K562 (cell line): ENCODE measurements around the gene ROR2. TPM values are rescaled to one million over a fixed set of nuclear protein-coding genes. Genes with fewer than 3 reads are reported as not detected.

Experiments
- ATAC-seq: fragments of 200-7000 bp; cut with Tn5 transposase; 3 replicates; pipeline ENCODE4 v1.9.1; 2020; ENCODE audit warnings: moderate library complexity
- BruUV-seq: library from RNA; stranded (reverse); fragments of 400-500 nt; replicated peaks from 2 replicates; lab custom pipeline; 2021; lab: Mats Ljungman, UMichigan
- CTCF ChIA-PET: fragments of 300-600 bp; formaldehyde crosslinking; extraction: SDS; loops from one replicate; lab custom pipeline; 2021; ENCODE audit warnings: low intra/inter-chr PET ratio; lab: Yijun Ruan, JAX
- POLR2A ChIA-PET: fragments of 300-600, 350-650 bp; sonication (Branson Sonifier 250); formaldehyde crosslinking; extraction: SDS; loops from one replicate; lab custom pipeline; 2021; ENCODE audit warnings: antibody characterized with exemption, inconsistent platforms; lab: Yijun Ruan, JAX
- DNase-seq, 4 experiments: peaks; one replicate each; pipeline versions ENCODE4 v3.0.0 to v3.0.0-alpha.2; 2011 to 2018; ENCODE audit warnings: low spot score in 3 of 4, mixed read lengths in 3 of 4; ENCODE audit errors: extremely low read depth in 1 of 4
- FAIRE-seq: peaks from 2 replicates; lab custom pipeline; 2011; peaks lifted over from hg19 to GRCh38; lab: Jason Lieb, UNC
- H2AFZ ChIP-seq: 2 replicates; pipeline ENCODE4 v1.6.0; 2011; ENCODE audit warnings: low read depth, low read length, control low read depth, inconsistent platforms
- H3K27ac ChIP-seq: fragments of 200-600 bp; 3 replicates; pipeline ENCODE4 v1.8.0; 2011; ENCODE audit warnings: low read depth, mild to moderate bottlenecking, control low read depth, inconsistent platforms, low read length, moderate library complexity, mixed read lengths; ENCODE audit errors: extremely low read depth
- H3K27me3 ChIP-seq, 2 experiments: fragments of 300-600 bp in 1 of 2; 2 replicates in 1 of 2; 3 replicates in 1 of 2; pipeline versions ENCODE4 v1.6.0 to v1.8.0; 2011; ENCODE audit warnings: inconsistent platforms in 2 of 2, low read length in 2 of 2, mild to moderate bottlenecking in 1 of 2, mixed read lengths in 1 of 2, moderate library complexity in 1 of 2; ENCODE audit not compliant: control insufficient read depth in 2 of 2, insufficient read depth in 2 of 2
- H3K36me3 ChIP-seq: fragments of 300-600 bp; 3 replicates; pipeline ENCODE4 v1.8.0; 2011; ENCODE audit warnings: mild to moderate bottlenecking, low read length, inconsistent platforms; ENCODE audit not compliant: control insufficient read depth, insufficient read depth
- H3K4me1 ChIP-seq, 2 experiments: fragments of 200-600 bp in 1 of 2; replicated peaks in 1 of 2; 2 replicates in 1 of 2; 3 replicates in 1 of 2; pipeline versions ENCODE4 v1.5.1 to v1.8.0; 2011; ENCODE audit warnings: inconsistent platforms in 2 of 2, low read length in 2 of 2, mild to moderate bottlenecking in 1 of 2, mixed read lengths in 1 of 2, moderate library complexity in 1 of 2; ENCODE audit not compliant: control insufficient read depth in 2 of 2, insufficient read depth in 2 of 2
- H3K4me2 ChIP-seq: 2 replicates; pipeline ENCODE4 v1.6.1; 2011; ENCODE audit warnings: low read length, control low read depth, inconsistent platforms, mixed read lengths; ENCODE audit not compliant: insufficient read depth
- H3K4me3 ChIP-seq: fragments of 200-600 bp; sonication (generic), shearing (Covaris generic); 2 replicates; pipeline ENCODE4 v1.5.1; 2016; ENCODE audit warnings: control low read depth, inconsistent platforms
- H3K79me2 ChIP-seq: fragments of 200-600 bp; 3 replicates; pipeline ENCODE4 v1.8.0; 2011; ENCODE audit warnings: low read length, inconsistent platforms; ENCODE audit not compliant: control insufficient read depth, insufficient read depth
- H3K9ac ChIP-seq, 2 experiments: 2 replicates each; pipeline versions ENCODE4 v1.6.0 to v1.6.1; 2011; ENCODE audit warnings: low read depth in 2 of 2, low read length in 2 of 2, control low read depth in 1 of 2, inconsistent platforms in 1 of 2, mild to moderate bottlenecking in 1 of 2, mixed read lengths in 1 of 2; ENCODE audit not compliant: insufficient read depth in 1 of 2
- H3K9me1 ChIP-seq: one replicate; pipeline ENCODE4 v1.6.0; 2011; ENCODE audit warnings: inconsistent platforms, mild to moderate bottlenecking, low read length, moderate library complexity; ENCODE audit not compliant: control insufficient read depth, insufficient read depth
- H3K9me3 ChIP-seq: replicated peaks from 2 replicates; pipeline ENCODE4 v1.5.1; 2011; ENCODE audit warnings: low read depth, low read length, inconsistent platforms; ENCODE audit not compliant: control insufficient read depth, insufficient read depth
- H4K20me1 ChIP-seq: replicated peaks from 2 replicates; pipeline ENCODE4 v1.6.1; 2011; ENCODE audit warnings: low read length, inconsistent platforms, mixed read lengths; ENCODE audit not compliant: control insufficient read depth, insufficient read depth
- CC2D1A ChIP-seq: fragments of 450-650 bp; IDR thresholded peaks from 2 replicates; pipeline ENCODE4 v1.6.1; 2017; ENCODE audit warnings: mild to moderate bottlenecking
- CHD4 ChIP-seq: fragments of 200-600 bp; sonication (generic); IDR thresholded peaks from 3 replicates; pipeline ENCODE4 v1.6.1; 2012; ENCODE audit warnings: low read depth, mild to moderate bottlenecking, mixed read lengths, low read length, inconsistent platforms; ENCODE audit not compliant: insufficient read depth, insufficient replicate concordance, poor library complexity, severe bottlenecking
- CLOCK ChIP-seq: fragments of 250-450 bp; sonication (Bioruptor Pico); IDR thresholded peaks from 2 replicates; pipeline ENCODE4 v1.4.0; 2020; ENCODE audit warnings: mild to moderate bottlenecking, moderate library complexity, borderline replicate concordance
- DACH1 ChIP-seq: fragments of 450-650 bp; IDR thresholded peaks from 2 replicates; pipeline ENCODE4 v1.6.1; 2018; ENCODE audit not compliant: partially characterized antibody
- FOXM1 ChIP-seq, 2 experiments: fragments of 450-650 bp in 1 of 2; sonication (generic) in 1 of 2; formaldehyde crosslinking in 1 of 2; IDR thresholded peaks; 2 replicates each; pipeline versions ENCODE4 v1.6.1 to v1.9.0; 2017 to 2022; ENCODE audit warnings: low read depth in 2 of 2, mild to moderate bottlenecking in 2 of 2, missing genetic modification reagents in 1 of 2, moderate library complexity in 1 of 2
- FUS ChIP-seq: fragments of 200-400 bp; formaldehyde crosslinking; optimal IDR thresholded peaks from 2 replicates; pipeline ENCODE3; 2017; ENCODE audit warnings: low read depth, low read length
- ILK ChIP-seq: fragments of 450-650 bp; IDR thresholded peaks from 2 replicates; pipeline ENCODE4 v1.6.1; 2016; ENCODE audit warnings: missing genetic modification characterization, low read depth, mild to moderate bottlenecking, missing compliant biosample characterization, moderate library complexity, borderline replicate concordance
- MTA3 ChIP-seq: fragments of 450-650 bp; formaldehyde crosslinking; IDR thresholded peaks from 2 replicates; pipeline ENCODE4 v1.6.1; 2017; ENCODE audit warnings: mild to moderate bottlenecking, borderline replicate concordance
- NUFIP1 ChIP-seq: fragments of 450-650 bp; IDR thresholded peaks from 2 replicates; pipeline ENCODE4 v1.6.1; 2018; ENCODE audit not compliant: partially characterized antibody
- POLR2A ChIP-seq: fragments of 450-650 bp; conservative IDR thresholded peaks from 2 replicates; pipeline ENCODE4 v1.6.1; 2016
- SIRT6 ChIP-seq: IDR thresholded peaks from one replicate; pipeline ENCODE4 v1.6.1; 2012; ENCODE audit warnings: low read depth, mild to moderate bottlenecking, control low read depth, inconsistent platforms, low read length, moderate library complexity
- SMARCB1 ChIP-seq: IDR thresholded peaks from 2 replicates; pipeline ENCODE4 v1.6.1; 2011; ENCODE audit warnings: improper control_type of control experiment, low read depth; ENCODE audit not compliant: insufficient read length
- TFAP4 ChIP-seq: sonication (generic); formaldehyde crosslinking; IDR thresholded peaks from 2 replicates; pipeline ENCODE4 v1.8.0; 2022; ENCODE audit warnings: missing genetic modification reagents, mild to moderate bottlenecking, moderate library complexity, borderline replicate concordance
- ZBTB43 ChIP-seq: sonication (generic); formaldehyde crosslinking; IDR thresholded peaks from 2 replicates; pipeline ENCODE4 v1.8.0; 2023; ENCODE audit warnings: mild to moderate bottlenecking, missing genetic modification reagents
- WGBS: fragments of 100-300 bp; shearing (Covaris generic); methylation state at CpG from one replicate; pipeline ENCODE4 v1.1.6; 2016; ENCODE audit warnings: low coverage, mixed read lengths; ENCODE audit not compliant: insufficient coverage; ENCODE audit errors: missing lambda C conversion rate; 5-methylcytosine and 5-hydroxymethylcytosine counted together
- in situ Hi-C: fragments of 300-500 bp; cut with MboI; formaldehyde crosslinking; loops from 4 replicates; pipeline ENCODE4 v1.15.0; 2018; ENCODE audit warnings: inconsistent platforms, mixed read lengths
- intact Hi-C: fragments of 100-400 bp; cut with micrococcal nuclease; formaldehyde crosslinking; loops from 2 replicates; pipeline ENCODE4 v1.14.2; 2022
- polyA plus RNA-seq, 8 experiments: library from polyadenylated mRNA; depleted of rRNA in 4 of 8; stranded (reverse) in 5 of 8; unstranded in 3 of 8; fragments of >200 nt; fragmentation: Nextera tagmentation in 2 of 8; fragmentation: Illumina TruSeq in 1 of 8; extraction: Ambion mirVana in 2 of 8; extraction: Trizol in 1 of 8; gene quantifications; 2 replicates each; pipeline versions ENCODE4 v1.2.1 to v1.2.3, GENCODE V29; 2011 to 2014; ENCODE audit warnings: inconsistent platforms in 1 of 8, missing spikeins in 1 of 8
- total RNA-seq, 7 experiments: library from RNA; depleted of rRNA in 6 of 7; stranded (reverse); fragments of >200 nt in 6 of 7; fragmentation: Illumina TruSeq in 2 of 7; extraction: Trizol in 2 of 7; gene quantifications; 2 replicates each; pipeline versions ENCODE4 v1.2.1 to v1.2.3, GENCODE V29; 2011 to 2021; ENCODE audit warnings: low replicate concordance in 1 of 7

Gene ROR2
- total and polyA plus RNA-seq, 9 of the 15 experiments (the other 6 are each of a cell fraction or from before 2014, with no cell fraction given) = 5.6 to 33.8 (median 15.3) TPM

- no peaks in the 10 kb centered on the region for H3K36me3 ChIP-seq
- H3K9me1 ChIP-seq = no peaks in the 10 kb centered on the region
- BruUV-seq = no TSS peak
- ChIA-PET POLR2A (no interaction called here), CTCF (no interaction called here)
- intact Hi-C loops (no loop called here), in situ Hi-C loops (no loop called here)
- H4K20me1 ChIP-seq = no peaks in the 10 kb centered on the region
- no peak for FAIRE-seq
- no peak for DNase-seq
- H2AFZ ChIP-seq = no peak overlapping the region
- WGBS = 2% methylated on average over 5 of the region's 5 CpGs
- peaks cover 0 to 24% of the 10 kb centered on the region in 2 experiments; a peak in 2 of 5 replicates for H3K27me3 ChIP-seq
- no peak for ATAC-seq
- H3K9me3 ChIP-seq = no peaks in the 10 kb centered on the region
- TF ChIP-seq CHD4 (no peak), MTA3 (no peak), CLOCK (CRISPR knock-in tag) (no peak), ZBTB43 (CRISPR knock-in tag) (no peak), NUFIP1 (no peak), FOXM1 (IDR thresholded peaks at IDR 0.05; ENCODE audit: low read depth) (no peak), FOXM1 (CRISPR knock-in tag; IDR thresholded peaks at IDR 0.05; ENCODE audit: low read depth) (no peak), FUS (no peak), DACH1 (no peak), CC2D1A (no peak), TFAP4 (no peak), POLR2A (no peak), ILK (tag) (no peak), SIRT6 (no peak), SMARCB1 (no peak)
- H3K4me1 ChIP-seq = no peaks in the 10 kb centered on the region
- H3K4me2 ChIP-seq = no peak overlapping the region
- no peak overlapping the region for H3K4me3 ChIP-seq
- H3K79me2 ChIP-seq = no peaks in the 10 kb centered on the region
- H3K9ac ChIP-seq = no peak overlapping the region
- H3K27ac ChIP-seq = no peak overlapping the region
These were observed 307.3 kb downstream of the ROR2 start for GRCh38 chr9:91642771-91643170.
